Liver (tissue), 9 donors: ENCODE measurements around the gene SLC4A11. TPM values are rescaled to one million over a fixed set of nuclear protein-coding genes. Genes with fewer than 3 reads are reported as not detected.

Experiments
- DNase-seq: peaks from one replicate; pipeline ENCODE4 v3.0.0-alpha.2; 2017; ENCODE audit warnings: low spot score
- H3K27ac ChIP-seq, 2 donors: one replicate each; pipeline ENCODE4 v1.7.0; 2013; ENCODE audit warnings: inconsistent platforms in 2 of 2, low read length in 2 of 2, control low read depth in 1 of 2, low read depth in 1 of 2, mild to moderate bottlenecking in 1 of 2
- H3K27me3 ChIP-seq, 4 donors: one replicate each; pipeline versions ENCODE4 v1.6.1 to v1.7.0; 2013; ENCODE audit warnings: low read length in 3 of 4, inconsistent platforms in 1 of 4, mild to moderate bottlenecking in 1 of 4, moderate library complexity in 1 of 4; ENCODE audit not compliant: control insufficient read depth in 4 of 4, insufficient read depth in 4 of 4
- H3K36me3 ChIP-seq, 4 donors: one replicate each; pipeline versions ENCODE4 v1.6.1 to v1.7.0; 2013; ENCODE audit warnings: low read length in 3 of 4, mild to moderate bottlenecking in 3 of 4, low read depth in 1 of 4, moderate library complexity in 1 of 4; ENCODE audit not compliant: control insufficient read depth in 4 of 4, insufficient read depth in 3 of 4
- H3K4me1 ChIP-seq, 4 donors: one replicate each; pipeline versions ENCODE4 v1.6.1 to v1.7.0; 2013; ENCODE audit warnings: low read length in 3 of 4, mild to moderate bottlenecking in 3 of 4, moderate library complexity in 1 of 4; ENCODE audit not compliant: control insufficient read depth in 4 of 4, insufficient read depth in 4 of 4
- H3K4me3 ChIP-seq, 3 donors: one replicate each; pipeline versions ENCODE4 v1.6.1 to v1.7.0; 2013; ENCODE audit warnings: low read length in 3 of 3, control low read depth in 1 of 3, low read depth in 1 of 3, mild to moderate bottlenecking in 1 of 3
- H3K9ac ChIP-seq, 2 donors: one replicate each; pipeline ENCODE4 v1.7.0; 2013; ENCODE audit warnings: low read length in 2 of 2, mild to moderate bottlenecking in 2 of 2, moderate library complexity in 2 of 2, control low read depth in 1 of 2, low read depth in 1 of 2
- H3K9me3 ChIP-seq, 4 donors: one replicate each; pipeline versions ENCODE4 v1.6.1 to v1.7.0; 2013; ENCODE audit warnings: low read length in 3 of 4; ENCODE audit not compliant: control insufficient read depth in 4 of 4
- EGR1 ChIP-seq, 2 donors: IDR thresholded peaks; 2 replicates each; pipeline ENCODE4 v1.6.1; 2016 to 2018; ENCODE audit warnings: antibody characterized with exemption in 2 of 2, low read depth in 2 of 2
- FOXA1 ChIP-seq: IDR thresholded peaks from 2 replicates; pipeline ENCODE4 v1.6.1; 2016; ENCODE audit warnings: antibody characterized with exemption
- FOXA2 ChIP-seq: IDR thresholded peaks from 2 replicates; pipeline ENCODE4 v1.6.1; 2016; ENCODE audit warnings: antibody characterized with exemption
- GABPA ChIP-seq, 2 donors: IDR thresholded peaks in 1 of 2; conservative IDR thresholded peaks in 1 of 2; 2 replicates each; pipeline ENCODE4 v1.6.1; 2016; ENCODE audit warnings: antibody characterized with exemption in 2 of 2, mild to moderate bottlenecking in 1 of 2, moderate library complexity in 1 of 2
- HNF4A ChIP-seq, 2 donors: conservative IDR thresholded peaks; 2 replicates each; pipeline ENCODE4 v1.6.1; 2016; ENCODE audit warnings: antibody characterized with exemption in 2 of 2, mild to moderate bottlenecking in 2 of 2
- HNF4G ChIP-seq: IDR thresholded peaks from 2 replicates; pipeline ENCODE4 v1.6.1; 2016; ENCODE audit warnings: antibody characterized with exemption
- JUND ChIP-seq, 2 donors: IDR thresholded peaks; 2 replicates each; pipeline ENCODE4 v1.6.1; 2016; ENCODE audit warnings: antibody characterized with exemption in 2 of 2
- MAX ChIP-seq: IDR thresholded peaks from 2 replicates; pipeline ENCODE4 v1.6.1; 2016; ENCODE audit warnings: antibody characterized with exemption
- NR2F2 ChIP-seq: IDR thresholded peaks from 2 replicates; pipeline ENCODE4 v1.6.1; 2016; ENCODE audit warnings: antibody characterized with exemption
- RAD21 ChIP-seq, 2 donors: IDR thresholded peaks; 2 replicates each; pipeline ENCODE4 v1.6.1; 2016; ENCODE audit warnings: antibody characterized with exemption in 2 of 2, mild to moderate bottlenecking in 2 of 2
- RXRA ChIP-seq, 2 donors: IDR thresholded peaks; 2 replicates each; pipeline ENCODE4 v1.6.1; 2017 to 2018; ENCODE audit warnings: antibody characterized with exemption in 2 of 2, mild to moderate bottlenecking in 1 of 2
- SP1 ChIP-seq: IDR thresholded peaks from 2 replicates; pipeline ENCODE4 v1.6.1; 2018; ENCODE audit warnings: antibody characterized with exemption, mild to moderate bottlenecking
- TAF1 ChIP-seq: conservative IDR thresholded peaks from 2 replicates; pipeline ENCODE4 v1.6.1; 2016; ENCODE audit warnings: antibody characterized with exemption, mild to moderate bottlenecking
- YY1 ChIP-seq: IDR thresholded peaks from 2 replicates; pipeline ENCODE4 v1.6.1; 2016; ENCODE audit warnings: antibody characterized with exemption, mild to moderate bottlenecking
- WGBS: extraction: QIAGEN DNeasy Blood & Tissue Kit; methylation state at CpG from one replicate; pipeline ENCODE4 v1.1.7; 2013; 5-methylcytosine and 5-hydroxymethylcytosine counted together
- polyA plus RNA-seq, 2 donors: library from polyadenylated mRNA; stranded (reverse) in 1 of 2; unstranded in 1 of 2; fragments of 200-250 nt in 1 of 2; fragments of >200 nt in 1 of 2; fragmentation: Nextera tagmentation in 1 of 2; extraction: Ambion mirVana in 1 of 2; gene quantifications; one replicate each; pipeline versions ENCODE4 v1.2.1 to v1.2.3, GENCODE V29; 2013 to 2015
- total RNA-seq, 2 donors: library from RNA; depleted of rRNA; stranded (reverse); fragments of >200 nt; gene quantifications; one replicate each; pipeline ENCODE4 v1.2.3, GENCODE V29; 2014
- TF ChIP-seq, protein P1 (sequence below): IDR thresholded peaks from 2 replicates; pipeline ENCODE4 v1.6.1; 2016; ENCODE audit warnings: antibody characterized with exemption
- TF ChIP-seq, protein P2 (sequence below): IDR thresholded peaks from 2 replicates; pipeline ENCODE4 v1.6.1; 2016; ENCODE audit warnings: antibody characterized with exemption, mild to moderate bottlenecking
- TF ChIP-seq, protein P3 (sequence below): IDR thresholded peaks from 2 replicates; pipeline ENCODE4 v1.6.1; 2016; ENCODE audit warnings: antibody characterized with exemption
- TF ChIP-seq, protein P4 (sequence below): fragments of 150-350 bp; IDR thresholded peaks from 2 replicates; pipeline ENCODE4 v1.5.1; 2017; ENCODE audit warnings: improper control_type of control experiment, low read depth, low read length; ENCODE audit not compliant: missing input control
- donor health status: healthy.
- donor health status: healthy.
- donor health status: healthy.
- donor health status: healthy.
- donor health status: healthy.

The SLC4A11 gene
- total and polyA plus RNA-seq, 4 donors = under 0.01 to 0.13 (median 0.06) TPM

DNA sequence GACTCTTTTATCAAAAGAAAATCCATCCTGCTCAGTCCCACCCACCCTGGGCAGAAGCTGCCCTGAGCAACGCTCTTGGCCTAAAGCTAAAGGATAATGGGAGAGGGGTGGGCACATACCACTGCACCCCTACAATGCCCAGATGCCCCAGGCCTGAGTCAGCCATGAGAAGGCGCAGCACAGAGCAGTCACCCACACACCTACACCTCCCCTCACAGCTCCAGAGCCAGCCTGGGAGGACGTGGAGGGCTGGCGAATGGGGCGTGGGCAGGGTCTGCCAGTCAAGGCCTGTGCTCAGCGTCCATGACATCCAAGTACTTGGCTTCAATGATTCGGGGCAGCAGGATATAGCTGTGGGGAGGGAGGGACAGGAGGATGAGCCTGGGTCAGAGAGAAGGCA, 11.5 kb downstream of the SLC4A11 start:
- TF ChIP-seq, protein P1, sequence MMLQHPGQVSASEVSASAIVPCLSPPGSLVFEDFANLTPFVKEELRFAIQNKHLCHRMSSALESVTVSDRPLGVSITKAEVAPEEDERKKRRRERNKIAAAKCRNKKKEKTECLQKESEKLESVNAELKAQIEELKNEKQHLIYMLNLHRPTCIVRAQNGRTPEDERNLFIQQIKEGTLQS = no peak
- TF ChIP-seq HNF4A (conservative IDR thresholded peaks at IDR 0.05) (no peak), SP1 (no peak), FOXA1 (no peak), RXRA (IDR thresholded peaks at IDR 0.05) (no peak), HNF4G (no peak), JUND (IDR thresholded peaks at IDR 0.05) (no peak), TAF1 (no peak), MAX (no peak), FOXA2 (no peak), RAD21 (IDR thresholded peaks at IDR 0.05) (no peak), EGR1 (IDR thresholded peaks at IDR 0.05; ENCODE audit: low read depth in 2 of 2) (no peak), YY1 (no peak), NR2F2 (no peak), GABPA (IDR thresholded peaks at IDR 0.05 in 1 of 2, conservative IDR thresholded peaks at IDR 0.05 in 1 of 2) (no peak)
- TF ChIP-seq, protein P2, sequence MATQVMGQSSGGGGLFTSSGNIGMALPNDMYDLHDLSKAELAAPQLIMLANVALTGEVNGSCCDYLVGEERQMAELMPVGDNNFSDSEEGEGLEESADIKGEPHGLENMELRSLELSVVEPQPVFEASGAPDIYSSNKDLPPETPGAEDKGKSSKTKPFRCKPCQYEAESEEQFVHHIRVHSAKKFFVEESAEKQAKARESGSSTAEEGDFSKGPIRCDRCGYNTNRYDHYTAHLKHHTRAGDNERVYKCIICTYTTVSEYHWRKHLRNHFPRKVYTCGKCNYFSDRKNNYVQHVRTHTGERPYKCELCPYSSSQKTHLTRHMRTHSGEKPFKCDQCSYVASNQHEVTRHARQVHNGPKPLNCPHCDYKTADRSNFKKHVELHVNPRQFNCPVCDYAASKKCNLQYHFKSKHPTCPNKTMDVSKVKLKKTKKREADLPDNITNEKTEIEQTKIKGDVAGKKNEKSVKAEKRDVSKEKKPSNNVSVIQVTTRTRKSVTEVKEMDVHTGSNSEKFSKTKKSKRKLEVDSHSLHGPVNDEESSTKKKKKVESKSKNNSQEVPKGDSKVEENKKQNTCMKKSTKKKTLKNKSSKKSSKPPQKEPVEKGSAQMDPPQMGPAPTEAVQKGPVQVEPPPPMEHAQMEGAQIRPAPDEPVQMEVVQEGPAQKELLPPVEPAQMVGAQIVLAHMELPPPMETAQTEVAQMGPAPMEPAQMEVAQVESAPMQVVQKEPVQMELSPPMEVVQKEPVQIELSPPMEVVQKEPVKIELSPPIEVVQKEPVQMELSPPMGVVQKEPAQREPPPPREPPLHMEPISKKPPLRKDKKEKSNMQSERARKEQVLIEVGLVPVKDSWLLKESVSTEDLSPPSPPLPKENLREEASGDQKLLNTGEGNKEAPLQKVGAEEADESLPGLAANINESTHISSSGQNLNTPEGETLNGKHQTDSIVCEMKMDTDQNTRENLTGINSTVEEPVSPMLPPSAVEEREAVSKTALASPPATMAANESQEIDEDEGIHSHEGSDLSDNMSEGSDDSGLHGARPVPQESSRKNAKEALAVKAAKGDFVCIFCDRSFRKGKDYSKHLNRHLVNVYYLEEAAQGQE = no peak
- TF ChIP-seq, protein P3, sequence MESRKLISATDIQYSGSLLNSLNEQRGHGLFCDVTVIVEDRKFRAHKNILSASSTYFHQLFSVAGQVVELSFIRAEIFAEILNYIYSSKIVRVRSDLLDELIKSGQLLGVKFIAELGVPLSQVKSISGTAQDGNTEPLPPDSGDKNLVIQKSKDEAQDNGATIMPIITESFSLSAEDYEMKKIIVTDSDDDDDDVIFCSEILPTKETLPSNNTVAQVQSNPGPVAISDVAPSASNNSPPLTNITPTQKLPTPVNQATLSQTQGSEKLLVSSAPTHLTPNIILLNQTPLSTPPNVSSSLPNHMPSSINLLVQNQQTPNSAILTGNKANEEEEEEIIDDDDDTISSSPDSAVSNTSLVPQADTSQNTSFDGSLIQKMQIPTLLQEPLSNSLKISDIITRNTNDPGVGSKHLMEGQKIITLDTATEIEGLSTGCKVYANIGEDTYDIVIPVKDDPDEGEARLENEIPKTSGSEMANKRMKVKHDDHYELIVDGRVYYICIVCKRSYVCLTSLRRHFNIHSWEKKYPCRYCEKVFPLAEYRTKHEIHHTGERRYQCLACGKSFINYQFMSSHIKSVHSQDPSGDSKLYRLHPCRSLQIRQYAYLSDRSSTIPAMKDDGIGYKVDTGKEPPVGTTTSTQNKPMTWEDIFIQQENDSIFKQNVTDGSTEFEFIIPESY = no peak
- TF ChIP-seq, protein P4, sequence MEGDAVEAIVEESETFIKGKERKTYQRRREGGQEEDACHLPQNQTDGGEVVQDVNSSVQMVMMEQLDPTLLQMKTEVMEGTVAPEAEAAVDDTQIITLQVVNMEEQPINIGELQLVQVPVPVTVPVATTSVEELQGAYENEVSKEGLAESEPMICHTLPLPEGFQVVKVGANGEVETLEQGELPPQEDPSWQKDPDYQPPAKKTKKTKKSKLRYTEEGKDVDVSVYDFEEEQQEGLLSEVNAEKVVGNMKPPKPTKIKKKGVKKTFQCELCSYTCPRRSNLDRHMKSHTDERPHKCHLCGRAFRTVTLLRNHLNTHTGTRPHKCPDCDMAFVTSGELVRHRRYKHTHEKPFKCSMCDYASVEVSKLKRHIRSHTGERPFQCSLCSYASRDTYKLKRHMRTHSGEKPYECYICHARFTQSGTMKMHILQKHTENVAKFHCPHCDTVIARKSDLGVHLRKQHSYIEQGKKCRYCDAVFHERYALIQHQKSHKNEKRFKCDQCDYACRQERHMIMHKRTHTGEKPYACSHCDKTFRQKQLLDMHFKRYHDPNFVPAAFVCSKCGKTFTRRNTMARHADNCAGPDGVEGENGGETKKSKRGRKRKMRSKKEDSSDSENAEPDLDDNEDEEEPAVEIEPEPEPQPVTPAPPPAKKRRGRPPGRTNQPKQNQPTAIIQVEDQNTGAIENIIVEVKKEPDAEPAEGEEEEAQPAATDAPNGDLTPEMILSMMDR = no peak
- WGBS = 90% methylated on average over 7 of the region's 7 CpGs
- Histone ChIP-seq H3K36me3 (peaks cover 2 to 6% (median 5%) of the 10 kb centered on the region in 4 donors), H3K4me1 (no peaks in the 10 kb centered on the region), H3K27ac (no peak overlapping the region), H3K27me3 (no peaks in the 10 kb centered on the region), H3K9ac (no peak overlapping the region), H3K4me3 (no peak overlapping the region), H3K9me3 (no peaks in the 10 kb centered on the region)
- no peak for DNase-seq
